Loucy (cell line): ENCODE measurements around the gene CHMP4A.

Experiments
- H2AFZ ChIP-seq: fragments of 200-600 bp; sonication (generic); 2 replicates; pipeline ENCODE4 v1.6.0; 2016; ENCODE audit warnings: antibody characterized with exemption, mild to moderate bottlenecking, low read length, moderate library complexity
- H3F3A ChIP-seq: fragments of 200-600 bp; 2 replicates; pipeline ENCODE4 v1.6.0; 2016; ENCODE audit warnings: antibody characterized with exemption, low read depth, mild to moderate bottlenecking
- H3K27me3 ChIP-seq: fragments of 200-600 bp; sonication (generic); 2 replicates; pipeline ENCODE4 v1.6.1; 2014; ENCODE audit warnings: low read length, mild to moderate bottlenecking; ENCODE audit not compliant: insufficient read depth, poor library complexity, severe bottlenecking
- H3K36me3 ChIP-seq: fragments of 200-600 bp; sonication (generic); 2 replicates; pipeline ENCODE4 v1.6.1; 2016; ENCODE audit warnings: low read length; ENCODE audit not compliant: insufficient read depth
- H3K4me1 ChIP-seq: fragments of 200-600 bp; sonication (generic); 2 replicates; pipeline ENCODE4 v1.5.1; 2014; ENCODE audit warnings: low read length, mild to moderate bottlenecking; ENCODE audit not compliant: insufficient read depth, poor library complexity, severe bottlenecking
- H3K4me2 ChIP-seq: fragments of 200-600 bp; sonication (generic); 2 replicates; pipeline ENCODE4 v1.6.0; 2014; ENCODE audit warnings: antibody characterized with exemption, low read length, low read depth, mild to moderate bottlenecking; ENCODE audit not compliant: poor library complexity, severe bottlenecking
- H3K4me3 ChIP-seq: fragments of 200-600 bp; sonication (generic); 2 replicates; pipeline ENCODE4 v1.5.1; 2014; ENCODE audit warnings: low read length, mild to moderate bottlenecking, mixed read lengths; ENCODE audit not compliant: poor library complexity, severe bottlenecking
- H3K79me2 ChIP-seq: fragments of 200-600 bp; sonication (generic); 2 replicates; pipeline ENCODE4 v1.6.1; 2014; ENCODE audit warnings: low read length; ENCODE audit not compliant: insufficient read depth
- H3K9ac ChIP-seq: fragments of 200-600 bp; sonication (generic); 2 replicates; pipeline ENCODE4 v1.6.0; 2014; ENCODE audit warnings: mild to moderate bottlenecking, low read depth, low read length, moderate library complexity; ENCODE audit not compliant: poor library complexity, severe bottlenecking
- H3K9me2 ChIP-seq: fragments of 200-600 bp; sonication (generic); replicated peaks from 2 replicates; pipeline ENCODE4 v1.6.1; 2016; ENCODE audit warnings: low read depth, low read length, mixed read lengths
- H3K9me3 ChIP-seq: fragments of 200-600 bp; sonication (generic); 2 replicates; pipeline ENCODE4 v1.6.1; 2014; ENCODE audit warnings: mild to moderate bottlenecking, antibody characterized with exemption, low read length, low read depth; ENCODE audit not compliant: insufficient read depth
- H4K20me1 ChIP-seq: fragments of 200-600 bp; sonication (generic); 2 replicates; pipeline ENCODE4 v1.6.0; 2014; ENCODE audit warnings: antibody characterized with exemption, low read length, mild to moderate bottlenecking; ENCODE audit not compliant: insufficient read depth, poor library complexity, severe bottlenecking
- CTCF ChIP-seq: fragments of 200-600 bp; sonication (generic); conservative IDR thresholded peaks from 2 replicates; pipeline ENCODE4 v1.5.1; 2014; ENCODE audit warnings: mild to moderate bottlenecking, antibody characterized with exemption, low read length
- EZH2phosphoT487 ChIP-seq: fragments of 200-600 bp; IDR thresholded peaks from 2 replicates; pipeline ENCODE4 v1.6.1; 2018; ENCODE audit warnings: antibody characterized with exemption, mild to moderate bottlenecking, moderate library complexity, borderline replicate concordance

Gene CHMP4A

DNA sequence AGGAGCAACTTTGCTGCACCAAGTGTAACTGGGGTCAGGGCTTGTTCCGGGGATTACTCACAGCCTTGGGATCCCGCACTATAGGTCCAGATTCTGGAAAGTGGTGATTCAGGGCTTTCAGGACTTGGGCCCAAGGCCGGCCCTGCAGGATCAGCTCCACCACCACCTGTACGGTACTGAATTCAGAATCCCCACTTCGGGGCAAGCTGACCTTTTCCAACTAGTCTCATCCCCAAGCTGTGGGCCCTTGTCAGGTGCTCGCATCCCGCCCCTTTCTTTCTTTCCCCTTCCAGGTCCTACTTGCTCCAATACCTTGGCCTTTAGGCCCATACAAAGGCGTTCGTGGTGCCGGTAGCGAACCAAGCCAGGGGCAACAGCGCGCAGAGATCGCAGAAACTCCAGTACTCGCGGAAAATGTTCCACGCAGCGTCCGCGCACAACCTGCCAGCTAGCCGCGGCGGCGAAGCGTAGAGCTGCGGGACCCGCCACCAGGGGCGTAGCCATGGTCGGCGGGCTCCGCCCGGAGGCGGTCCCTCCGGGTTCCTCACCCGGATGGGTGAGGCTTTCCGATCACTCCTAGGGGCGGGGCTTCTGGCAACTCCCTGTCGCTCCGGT lies 28.6 kb upstream of the CHMP4A start:
- H3K4me1 ChIP-seq: peaks cover 36% of the 10 kb centered on the region
- H3K4me2 ChIP-seq: peak overlapping the region; percentile 97
- no peaks in the 10 kb centered on the region for H3K9me2 ChIP-seq
- peaks cover 20% of the 10 kb centered on the region for H4K20me1 ChIP-seq
- peaks cover 35% of the 10 kb centered on the region for H3K79me2 ChIP-seq
- peak overlapping the region; percentile 82 for H2AFZ ChIP-seq
- 0 out of 2 replicates have a peak, but pooled peaks cover 3% of the 10 kb centered on the region for H3F3A ChIP-seq
- TF ChIP-seq EZH2phosphoT487 (no peak), CTCF (peak; percentile 32; the same call in 1 of the 2 replicates)
- peaks cover 37% of the 10 kb centered on the region; the same call in 1 of the 2 replicates for H3K36me3 ChIP-seq
- H3K4me3 ChIP-seq: peak overlapping the region; percentile 89
- H3K27me3 ChIP-seq: no peaks in the 10 kb centered on the region
- H3K9me3 ChIP-seq: no peaks in the 10 kb centered on the region
- H3K9ac ChIP-seq: peak overlapping the region; percentile 86

DNA sequence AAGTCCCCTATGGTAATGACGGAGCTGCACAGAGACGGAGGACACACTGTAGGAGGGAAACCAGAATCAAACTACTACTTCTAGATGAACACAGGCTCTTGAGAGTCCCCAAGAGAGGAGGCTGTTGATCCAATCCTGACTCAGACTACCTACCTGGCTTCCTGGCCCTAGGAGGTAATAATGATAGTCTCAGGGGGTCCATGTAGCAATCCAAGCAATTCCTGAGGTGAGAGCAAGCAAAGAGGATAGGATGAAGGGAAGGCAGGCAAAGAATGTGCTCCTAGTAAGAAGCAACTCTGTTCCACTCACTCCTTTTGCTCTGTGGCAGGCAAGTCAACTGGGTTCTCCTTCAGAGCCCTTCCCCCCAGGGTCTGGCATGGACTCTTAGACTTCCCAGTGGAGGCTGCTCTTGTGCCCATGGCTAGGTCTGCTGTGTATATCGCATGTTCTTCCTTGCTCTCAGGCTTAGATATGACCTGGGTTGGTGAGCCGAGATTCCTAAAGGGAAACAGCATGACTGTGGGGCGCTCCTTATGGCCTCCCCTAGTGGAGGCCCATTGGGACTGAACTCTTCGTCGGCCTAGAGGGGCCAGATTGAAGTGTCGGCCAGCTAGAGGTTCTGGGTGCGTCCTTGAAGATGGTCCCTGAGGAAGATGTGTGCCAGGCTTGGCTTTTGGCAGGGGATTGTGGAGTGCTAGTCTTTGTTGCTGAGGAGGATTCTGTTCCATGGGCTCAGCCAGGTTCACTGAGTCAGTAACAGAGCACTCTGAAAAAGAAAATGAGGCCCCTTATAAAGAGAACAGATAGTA lies 27.0 kb upstream of the CHMP4A start:
- peak overlapping the region; percentile 97 for H3K4me2 ChIP-seq
- peak overlapping the region; percentile 89 for H3K4me3 ChIP-seq
- no peaks in the 10 kb centered on the region for H3K27me3 ChIP-seq
- peak overlapping the region; percentile 86 for H3K9ac ChIP-seq
- no peaks in the 10 kb centered on the region for H3K9me2 ChIP-seq
- H4K20me1 ChIP-seq: peaks cover 20% of the 10 kb centered on the region
- peaks cover 49% of the 10 kb centered on the region; the same call in 1 of the 2 replicates for H3K36me3 ChIP-seq
- TF ChIP-seq CTCF (no peak), EZH2phosphoT487 (no peak)
- H3K79me2 ChIP-seq: peaks cover 49% of the 10 kb centered on the region
- 0 out of 2 replicates have a peak, but pooled peaks cover 3% of the 10 kb centered on the region for H3F3A ChIP-seq
- no peaks in the 10 kb centered on the region for H3K9me3 ChIP-seq
- peaks cover 42% of the 10 kb centered on the region for H3K4me1 ChIP-seq
- H2AFZ ChIP-seq: no peak overlapping the region

DNA sequence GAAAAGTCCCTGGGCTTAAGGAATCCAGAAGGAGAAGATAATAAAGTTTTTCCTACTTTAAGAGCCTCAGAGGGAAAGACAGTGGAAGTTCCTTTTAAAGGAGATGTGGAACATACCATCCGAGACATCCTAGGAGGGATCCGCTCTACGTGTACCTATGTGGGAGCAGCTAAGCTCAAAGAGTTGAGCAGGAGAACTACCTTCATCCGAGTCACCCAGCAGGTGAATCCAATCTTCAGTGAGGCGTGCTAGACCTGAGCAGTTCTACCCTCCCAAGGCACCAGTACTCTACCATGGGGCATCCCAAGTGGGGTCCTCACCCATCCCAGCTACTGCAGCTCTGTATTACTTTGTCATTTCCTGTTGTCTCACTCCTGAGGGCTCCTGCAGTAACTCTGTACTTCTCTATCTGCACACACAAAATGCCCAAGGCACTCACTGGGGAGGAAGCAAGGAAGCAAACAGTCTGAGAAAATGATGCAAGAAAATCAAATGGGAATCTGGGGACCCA lies 25.3 kb upstream of the CHMP4A start:
- Histone ChIP-seq H3K9me2 (no peaks in the 10 kb centered on the region), H3K4me2 (peak overlapping the region; percentile 97), H3F3A (0 out of 2 replicates have a peak, but pooled peaks cover 3% of the 10 kb centered on the region), H2AFZ (no peak overlapping the region), H3K4me1 (peaks cover 59% of the 10 kb centered on the region), H3K9ac (no peak overlapping the region), H3K4me3 (no peak overlapping the region), H3K79me2 (peaks cover 66% of the 10 kb centered on the region), H3K36me3 (peaks cover 49% of the 10 kb centered on the region; the same call in 1 of the 2 replicates), H4K20me1 (peaks cover 20% of the 10 kb centered on the region), H3K27me3 (no peaks in the 10 kb centered on the region), H3K9me3 (no peaks in the 10 kb centered on the region)
- TF ChIP-seq EZH2phosphoT487 (no peak), CTCF (no peak)
